SU-DHL-6 (cell line): ENCODE measurements around the gene NUFIP1.

Experiments
- H2AFZ ChIP-seq: fragments of 200-600 bp; sonication (generic); 2 replicates; pipeline ENCODE4 v1.6.1; 2014; ENCODE audit warnings: low read depth, mild to moderate bottlenecking, moderate library complexity, mixed read lengths, antibody characterized with exemption, low read length; ENCODE audit not compliant: severe bottlenecking
- H3F3A ChIP-seq: fragments of 200-600 bp; shearing (Covaris generic); 2 replicates; pipeline ENCODE4 v1.6.0; 2016; ENCODE audit warnings: antibody characterized with exemption, mild to moderate bottlenecking; ENCODE audit not compliant: insufficient read depth
- H3K27ac ChIP-seq: fragments of 200-600 bp; sonication (generic); 2 replicates; pipeline ENCODE4 v1.5.1; 2016; ENCODE audit warnings: low read depth, mild to moderate bottlenecking, low read length, moderate library complexity, mixed read lengths
- H3K27me3 ChIP-seq: fragments of 200-600 bp; sonication (generic), shearing (Covaris generic); 2 replicates; pipeline ENCODE4 v1.6.0; 2014; ENCODE audit warnings: mild to moderate bottlenecking, low read length
- H3K36me3 ChIP-seq: fragments of 200-600 bp; sonication (generic); 2 replicates; pipeline ENCODE4 v1.6.1; 2014; ENCODE audit warnings: mild to moderate bottlenecking, low read length, mixed read lengths
- H3K4me2 ChIP-seq: fragments of 300-600, 200-600 bp; shearing (Covaris generic), sonication (generic); 2 replicates; pipeline ENCODE4 v1.6.0; 2014; ENCODE audit warnings: low read length, low read depth, mild to moderate bottlenecking; ENCODE audit not compliant: poor library complexity, severe bottlenecking
- H3K4me3 ChIP-seq: fragments of 200-600 bp; sonication (generic); 2 replicates; pipeline ENCODE4 v1.5.1; 2014; ENCODE audit warnings: antibody characterized with exemption, low read length, mild to moderate bottlenecking, mixed read lengths; ENCODE audit not compliant: insufficient read depth, poor library complexity, severe bottlenecking
- H3K79me2 ChIP-seq: fragments of 200-600 bp; sonication (generic); 2 replicates; pipeline ENCODE4 v1.6.1; 2014; ENCODE audit warnings: mild to moderate bottlenecking, low read length, moderate library complexity; ENCODE audit not compliant: insufficient read depth
- H3K9ac ChIP-seq: fragments of 200-600 bp; sonication (generic); 2 replicates; pipeline ENCODE4 v1.7.0; 2014; ENCODE audit warnings: mild to moderate bottlenecking, low read length
- H3K9me2 ChIP-seq: fragments of 200-600 bp; sonication (generic); replicated peaks from 2 replicates; pipeline ENCODE4 v1.6.1; 2014; ENCODE audit warnings: low read length; ENCODE audit not compliant: insufficient read depth
- H3K9me3 ChIP-seq: fragments of 200-600 bp; sonication (generic); 2 replicates; pipeline ENCODE4 v1.6.1; 2014; ENCODE audit warnings: low read length, mixed read lengths; ENCODE audit not compliant: insufficient read depth
- H4K20me1 ChIP-seq: fragments of 200-600 bp; sonication (generic); 2 replicates; pipeline ENCODE4 v1.6.1; 2014; ENCODE audit warnings: low read depth, mild to moderate bottlenecking, antibody characterized with exemption, low read length, moderate library complexity, mixed read lengths
- EZH2phosphoT487 ChIP-seq: fragments of 200-600 bp; sonication (generic), shearing (Covaris generic); conservative IDR thresholded peaks from 2 replicates; pipeline ENCODE4 v1.6.1; 2018; ENCODE audit warnings: mild to moderate bottlenecking, antibody characterized with exemption, low read length, moderate library complexity, mixed read lengths
- TF ChIP-seq, protein P1 (sequence below): fragments of 200-600 bp; sonication (generic); IDR thresholded peaks from one replicate; pipeline ENCODE4 v1.5.1; 2017; ENCODE audit warnings: antibody characterized with exemption, mild to moderate bottlenecking, low read length, moderate library complexity; ENCODE audit not compliant: insufficient read depth, poor library complexity, severe bottlenecking

The NUFIP1 gene

DNA sequence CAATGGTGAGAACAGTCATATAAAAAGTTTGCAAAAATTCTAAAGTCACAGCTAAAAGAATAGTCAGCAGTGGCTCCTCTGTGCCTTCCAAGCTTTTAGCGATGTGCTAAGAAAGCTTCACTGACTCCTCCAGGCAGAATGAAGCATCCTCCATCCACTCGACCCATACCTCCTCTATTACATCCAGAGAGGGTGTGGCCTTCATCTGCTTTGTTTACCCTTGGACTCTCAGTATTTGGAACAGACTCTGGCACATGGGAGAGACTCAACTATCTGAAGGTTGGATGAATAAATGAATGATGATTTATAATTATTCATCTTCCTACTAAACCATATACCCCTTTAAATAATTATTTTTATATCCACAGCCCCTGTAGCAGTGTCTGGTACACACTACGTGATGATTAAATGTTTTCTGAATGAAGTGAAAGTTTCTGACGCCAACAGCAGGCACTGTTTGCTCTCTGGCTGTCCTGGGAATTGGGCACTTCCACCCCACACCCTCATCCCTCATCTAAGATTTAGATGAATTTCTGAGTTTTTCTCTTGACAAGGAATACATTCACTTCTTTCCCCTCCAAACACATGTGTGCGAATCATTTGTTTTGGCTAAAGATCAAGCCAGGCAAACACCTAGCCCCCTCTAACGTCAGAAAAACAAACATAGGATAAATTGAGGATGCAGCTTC is 93.9 kb downstream of the NUFIP1 start:
- Histone ChIP-seq H4K20me1 (no peaks in the 10 kb centered on the region), H3K36me3 (no peaks in the 10 kb centered on the region), H3K79me2 (no peaks in the 10 kb centered on the region), H3K4me3 (no peak overlapping the region), H3K27me3 (no peaks in the 10 kb centered on the region), H3K9me2 (no peaks in the 10 kb centered on the region), H3K27ac (no peak overlapping the region), H3K4me2 (no peak overlapping the region), H3K9me3 (no peaks in the 10 kb centered on the region), H3K9ac (no peak overlapping the region), H2AFZ (no peak overlapping the region), H3F3A (no peaks in the 10 kb centered on the region)
- TF ChIP-seq, protein P1, sequence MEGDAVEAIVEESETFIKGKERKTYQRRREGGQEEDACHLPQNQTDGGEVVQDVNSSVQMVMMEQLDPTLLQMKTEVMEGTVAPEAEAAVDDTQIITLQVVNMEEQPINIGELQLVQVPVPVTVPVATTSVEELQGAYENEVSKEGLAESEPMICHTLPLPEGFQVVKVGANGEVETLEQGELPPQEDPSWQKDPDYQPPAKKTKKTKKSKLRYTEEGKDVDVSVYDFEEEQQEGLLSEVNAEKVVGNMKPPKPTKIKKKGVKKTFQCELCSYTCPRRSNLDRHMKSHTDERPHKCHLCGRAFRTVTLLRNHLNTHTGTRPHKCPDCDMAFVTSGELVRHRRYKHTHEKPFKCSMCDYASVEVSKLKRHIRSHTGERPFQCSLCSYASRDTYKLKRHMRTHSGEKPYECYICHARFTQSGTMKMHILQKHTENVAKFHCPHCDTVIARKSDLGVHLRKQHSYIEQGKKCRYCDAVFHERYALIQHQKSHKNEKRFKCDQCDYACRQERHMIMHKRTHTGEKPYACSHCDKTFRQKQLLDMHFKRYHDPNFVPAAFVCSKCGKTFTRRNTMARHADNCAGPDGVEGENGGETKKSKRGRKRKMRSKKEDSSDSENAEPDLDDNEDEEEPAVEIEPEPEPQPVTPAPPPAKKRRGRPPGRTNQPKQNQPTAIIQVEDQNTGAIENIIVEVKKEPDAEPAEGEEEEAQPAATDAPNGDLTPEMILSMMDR = no peak
- no peak for TF ChIP-seq EZH2phosphoT487

DNA sequence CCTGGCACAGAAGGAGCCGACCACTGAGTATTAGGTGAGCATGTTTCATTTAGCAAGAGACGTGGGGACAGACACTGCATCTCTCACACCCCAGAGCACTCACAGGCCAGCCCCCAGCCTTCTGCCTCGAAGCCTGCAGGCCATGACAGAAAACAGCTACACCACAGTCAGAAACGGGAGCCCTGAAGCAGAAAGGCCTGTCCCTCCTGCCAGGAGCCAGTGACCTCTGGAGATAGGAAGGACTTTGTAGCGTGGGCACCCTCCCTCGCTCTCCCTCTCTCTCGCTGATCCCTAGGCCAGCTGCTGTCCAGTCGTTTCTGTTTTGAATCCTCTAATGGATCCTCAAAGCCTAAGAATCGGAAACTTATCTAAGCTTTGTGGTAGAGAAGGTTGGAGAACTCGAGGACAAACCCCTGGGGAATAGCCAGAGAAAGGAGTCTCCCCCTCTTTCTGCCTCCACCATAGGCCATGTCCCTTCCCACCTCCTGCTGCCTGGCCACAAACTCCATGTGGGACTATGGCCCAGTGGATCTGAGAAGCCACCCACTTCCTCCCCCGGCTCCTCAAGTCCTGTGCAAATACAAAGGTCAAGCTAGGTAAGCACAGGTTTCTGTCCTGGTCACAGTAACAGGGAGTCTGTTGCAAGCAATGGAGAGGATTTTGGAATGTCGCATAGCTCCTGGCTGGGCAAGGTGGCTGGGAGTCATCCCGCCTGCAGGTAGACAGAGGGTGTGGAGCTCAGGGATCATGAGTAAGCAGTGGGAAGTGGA is 95.1 kb downstream of the NUFIP1 start:
- Histone ChIP-seq H3K27ac (no peak overlapping the region), H3F3A (no peaks in the 10 kb centered on the region), H3K9ac (no peak overlapping the region), H3K79me2 (no peaks in the 10 kb centered on the region), H3K4me2 (no peak overlapping the region), H2AFZ (no peak overlapping the region), H3K9me3 (no peaks in the 10 kb centered on the region), H3K9me2 (no peaks in the 10 kb centered on the region), H3K36me3 (no peaks in the 10 kb centered on the region), H4K20me1 (no peaks in the 10 kb centered on the region), H3K4me3 (no peak overlapping the region), H3K27me3 (no peaks in the 10 kb centered on the region)
- no peak for TF ChIP-seq EZH2phosphoT487
- TF ChIP-seq, protein P1 = no peak
